Measurements from ENCODE around the gene SCNN1B.

The SCNN1B gene

DNA sequence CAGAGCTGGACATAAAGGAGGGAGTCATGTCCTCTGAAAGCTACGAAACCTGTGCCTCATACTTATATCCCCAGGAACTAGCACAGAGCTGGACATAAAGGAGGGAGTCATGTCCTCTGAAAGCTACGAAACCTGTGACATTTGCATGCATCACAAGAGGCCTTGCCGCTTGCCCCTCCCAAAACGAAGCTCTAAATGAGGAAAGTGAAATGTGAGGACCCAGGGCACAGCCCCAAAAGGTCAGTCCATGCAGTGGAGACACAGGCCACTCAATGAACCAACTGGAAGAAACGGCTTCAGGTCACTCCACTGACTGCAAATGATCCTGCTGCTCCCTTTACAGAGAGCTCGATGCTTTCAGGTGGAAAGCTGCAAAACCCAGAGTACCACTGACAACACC is 112.6 kb downstream of the SCNN1B start:
- no peak overlapping the region for H3K27ac ChIP-seq
- TF ChIP-seq, protein P1, sequence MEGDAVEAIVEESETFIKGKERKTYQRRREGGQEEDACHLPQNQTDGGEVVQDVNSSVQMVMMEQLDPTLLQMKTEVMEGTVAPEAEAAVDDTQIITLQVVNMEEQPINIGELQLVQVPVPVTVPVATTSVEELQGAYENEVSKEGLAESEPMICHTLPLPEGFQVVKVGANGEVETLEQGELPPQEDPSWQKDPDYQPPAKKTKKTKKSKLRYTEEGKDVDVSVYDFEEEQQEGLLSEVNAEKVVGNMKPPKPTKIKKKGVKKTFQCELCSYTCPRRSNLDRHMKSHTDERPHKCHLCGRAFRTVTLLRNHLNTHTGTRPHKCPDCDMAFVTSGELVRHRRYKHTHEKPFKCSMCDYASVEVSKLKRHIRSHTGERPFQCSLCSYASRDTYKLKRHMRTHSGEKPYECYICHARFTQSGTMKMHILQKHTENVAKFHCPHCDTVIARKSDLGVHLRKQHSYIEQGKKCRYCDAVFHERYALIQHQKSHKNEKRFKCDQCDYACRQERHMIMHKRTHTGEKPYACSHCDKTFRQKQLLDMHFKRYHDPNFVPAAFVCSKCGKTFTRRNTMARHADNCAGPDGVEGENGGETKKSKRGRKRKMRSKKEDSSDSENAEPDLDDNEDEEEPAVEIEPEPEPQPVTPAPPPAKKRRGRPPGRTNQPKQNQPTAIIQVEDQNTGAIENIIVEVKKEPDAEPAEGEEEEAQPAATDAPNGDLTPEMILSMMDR (conservative IDR thresholded peaks at IDR 0.05) = no peak
- no peak for TF ChIP-seq ZFX (IDR thresholded peaks at IDR 0.05)

GRCh38 chr16:23416816-23417215 is 114.7 kb downstream of the SCNN1B start:
- no peak for TF ChIP-seq ZFX (IDR thresholded peaks at IDR 0.05)
- TF ChIP-seq, protein P1 (conservative IDR thresholded peaks at IDR 0.05) = no peak

GRCh38 chr16:23420011-23420410 is 117.9 kb downstream of the SCNN1B start:
- no peak overlapping the region for H3K27ac ChIP-seq
- TF ChIP-seq, protein P1 (conservative IDR thresholded peaks at IDR 0.05) = no peak
- no peak for TF ChIP-seq ZFX (IDR thresholded peaks at IDR 0.05)

More at GRCh38 chr16:23416816-23417215, 114.7 kb downstream of the SCNN1B start:
- no peak overlapping the region for H3K27ac ChIP-seq

- no peak for TF ChIP-seq ZFX (IDR thresholded peaks at IDR 0.05)
- TF ChIP-seq, protein P1 (conservative IDR thresholded peaks at IDR 0.05) = no peak
Observed at GRCh38 chr16:23423496-23424049, 121.5 kb downstream of the SCNN1B start.

DNA sequence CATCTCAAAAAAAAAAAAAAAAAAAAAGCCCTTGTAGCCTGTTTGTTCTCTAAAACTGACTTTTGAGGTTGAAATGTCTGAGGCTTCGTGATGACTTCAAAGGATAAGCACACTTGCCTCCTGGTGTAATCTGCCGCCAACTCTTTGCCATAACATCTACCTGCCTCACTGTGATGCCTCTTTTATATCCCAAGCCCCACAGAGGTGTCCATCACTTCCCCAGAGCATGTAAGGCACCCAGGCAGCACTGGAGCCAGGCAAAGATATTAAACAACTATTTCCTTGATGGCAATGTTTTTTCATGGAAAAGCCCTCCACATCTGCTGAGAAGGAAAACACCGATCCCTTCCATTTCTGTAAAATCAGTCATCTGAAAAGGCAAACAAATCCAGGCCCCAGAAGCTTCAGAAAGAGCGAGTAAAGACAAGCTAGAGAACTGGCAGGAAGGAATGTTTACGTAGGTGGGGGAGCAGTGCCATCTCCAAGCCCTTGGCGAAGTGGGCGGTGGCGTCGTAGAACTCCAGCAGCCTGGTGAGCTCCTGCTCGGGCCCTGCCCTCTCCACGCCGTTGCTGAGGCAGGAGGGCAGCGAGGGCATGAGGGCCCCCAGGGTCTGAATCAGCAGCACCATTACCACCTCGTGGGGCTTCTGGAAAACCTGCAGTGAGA is 122.3 kb downstream of the SCNN1B start:
- H3K27ac ChIP-seq = peak overlapping the region; percentile 73
- TF ChIP-seq ZFX (IDR thresholded peaks at IDR 0.05) = no peak
- TF ChIP-seq, protein P1 (conservative IDR thresholded peaks at IDR 0.05) = no peak

More at GRCh38 chr16:23423496-23424049, 121.5 kb downstream of the SCNN1B start:
- H3K27ac ChIP-seq = peak overlapping the region; percentile 73

GRCh38 chr16:23428351-23428750 is 126.2 kb downstream of the SCNN1B start:
- H3K27ac ChIP-seq = no peak overlapping the region
- TF ChIP-seq, protein P1 (conservative IDR thresholded peaks at IDR 0.05) = no peak
- TF ChIP-seq ZFX (IDR thresholded peaks at IDR 0.05) = no peak

Measured in C4-2B (cell line).